ENCODE results near the gene MARCHF2.

MARCHF2 gene, protein sequence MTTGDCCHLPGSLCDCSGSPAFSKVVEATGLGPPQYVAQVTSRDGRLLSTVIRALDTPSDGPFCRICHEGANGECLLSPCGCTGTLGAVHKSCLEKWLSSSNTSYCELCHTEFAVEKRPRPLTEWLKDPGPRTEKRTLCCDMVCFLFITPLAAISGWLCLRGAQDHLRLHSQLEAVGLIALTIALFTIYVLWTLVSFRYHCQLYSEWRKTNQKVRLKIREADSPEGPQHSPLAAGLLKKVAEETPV

DNA sequence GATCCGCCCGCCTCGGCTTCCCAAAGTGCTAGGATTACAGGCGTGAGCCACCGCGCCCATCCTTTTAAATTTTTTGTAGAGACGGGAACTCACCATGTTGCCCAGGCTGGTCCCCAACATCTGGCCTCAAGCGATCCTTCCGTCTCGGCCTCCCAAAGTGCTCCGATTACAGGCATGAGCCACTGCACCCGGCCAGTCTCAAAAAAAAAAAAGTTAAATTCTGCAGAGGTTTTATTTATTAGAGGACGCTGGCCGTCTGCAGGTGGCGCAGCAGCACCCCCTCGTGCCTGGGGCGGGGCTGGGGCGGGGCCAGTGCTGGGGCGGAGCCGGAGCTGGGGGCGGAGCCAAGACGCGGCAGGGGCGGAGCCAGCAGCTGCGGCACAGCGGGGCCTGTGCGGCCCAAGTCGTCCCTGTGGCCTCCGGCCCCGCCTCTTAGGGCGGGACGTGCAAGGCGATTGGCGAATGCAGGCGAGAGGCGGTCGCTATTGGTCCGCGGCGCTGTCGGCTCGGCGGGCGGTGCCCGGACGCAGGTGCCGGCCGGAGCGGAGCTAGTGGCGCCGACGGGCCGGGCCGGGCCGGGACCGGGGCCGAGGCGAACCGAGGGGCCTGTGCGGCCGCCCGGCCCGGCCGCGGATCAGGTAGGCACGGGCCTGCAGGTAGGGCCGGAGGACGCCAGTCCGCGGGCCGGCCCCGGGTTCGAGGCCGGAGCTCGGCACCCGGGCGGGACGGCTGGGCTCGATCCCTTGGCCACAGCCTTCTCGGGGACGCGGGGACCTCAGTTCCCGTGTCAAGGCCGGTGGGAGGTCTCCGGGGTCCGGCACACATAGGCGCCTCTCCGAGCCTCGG lies at the start of gene MARCHF2:
Gene MARCHF2, plus strand, starts transcription at position 523 of the 846 bp plus-strand sequence. CDS start 8,536 bp downstream, outside the sequence.
- Histone ChIP-seq H4K20me1 (no peaks in the 10 kb centered on the region), H3K4me1 (peaks cover 7% of the 10 kb centered on the region), H3K4me2 (peak within 1 kb of the TSS; percentile 100), H3K27me3 (no peaks in the 10 kb centered on the region), H3K4me3 (peak within 1 kb of the TSS; percentile 90), H3K27ac (peak within 1 kb of the TSS; percentile 82), H3K36me3 (no peaks in the 10 kb centered on the region), H3K9me3 (no peaks in the 10 kb centered on the region), H3K9ac (peak within 1 kb of the TSS; percentile 86)
- no peak for TF ChIP-seq Cebpa-rat (IDR thresholded peaks at IDR 0.05)

DNA sequence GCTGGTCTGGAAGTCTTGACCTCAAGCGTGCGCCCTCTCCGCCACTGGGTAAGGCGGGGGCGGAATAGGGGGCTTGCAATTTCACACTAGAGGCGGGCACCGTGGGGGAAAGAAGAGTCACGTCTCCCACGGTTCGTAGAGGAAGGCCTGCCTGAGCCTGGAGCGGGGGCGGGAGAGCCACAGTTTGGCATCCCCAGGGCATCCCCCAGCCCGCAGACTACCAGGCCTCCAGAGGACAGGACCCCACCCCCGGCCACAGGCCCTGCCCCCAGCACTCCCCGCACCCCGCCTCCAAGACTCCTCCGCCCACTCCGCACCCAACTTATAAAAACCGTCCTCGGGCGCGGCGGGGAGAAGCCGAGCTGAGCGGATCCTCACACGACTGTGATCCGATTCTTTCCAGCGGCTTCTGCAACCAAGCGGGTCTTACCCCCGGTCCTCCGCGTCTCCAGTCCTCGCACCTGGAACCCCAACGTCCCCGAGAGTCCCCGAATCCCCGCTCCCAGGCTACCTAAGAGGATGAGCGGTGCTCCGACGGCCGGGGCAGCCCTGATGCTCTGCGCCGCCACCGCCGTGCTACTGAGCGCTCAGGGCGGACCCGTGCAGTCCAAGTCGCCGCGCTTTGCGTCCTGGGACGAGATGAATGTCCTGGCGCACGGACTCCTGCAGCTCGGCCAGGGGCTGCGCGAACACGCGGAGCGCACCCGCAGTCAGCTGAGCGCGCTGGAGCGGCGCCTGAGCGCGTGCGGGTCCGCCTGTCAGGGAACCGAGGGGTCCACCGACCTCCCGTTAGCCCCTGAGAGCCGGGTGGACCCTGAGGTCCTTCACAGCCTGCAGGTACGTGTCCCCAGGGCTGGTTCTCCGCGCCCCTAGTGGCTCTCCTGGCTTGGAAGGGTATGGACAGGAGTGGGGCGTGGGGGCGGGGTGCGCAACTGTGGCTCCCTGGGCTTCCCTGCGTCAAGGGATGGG lies 49.0 kb upstream of the MARCHF2 start, which contains the start of gene ANGPTL4:
Gene ANGPTL4, plus strand, starts transcription at position 353 of the 969 bp plus-strand sequence. Its CDS starts 167 bp downstream, at position 520.
- Histone ChIP-seq H3K36me3 (no peaks in the 10 kb centered on the region; the same call in 1 of the 2 replicates), H3K4me3 (peak within 1 kb of the TSS; percentile 66), H3K9me3 (no peaks in the 10 kb centered on the region), H3K27me3 (peaks cover 67% of the 10 kb centered on the region), H3K9ac (peak within 1 kb of the TSS; percentile 57; the same call in 1 of the 2 replicates), H4K20me1 (peaks cover 30% of the 10 kb centered on the region), H3K4me2 (peak within 1 kb of the TSS; percentile 93), H3K27ac (0 out of 2 replicates have a peak within 1 kb of the TSS, but pooled peaks have one; percentile 30), H3K4me1 (peaks cover 41% of the 10 kb centered on the region)
- TF ChIP-seq Cebpa-rat (IDR thresholded peaks at IDR 0.05) = no peak

DNA sequence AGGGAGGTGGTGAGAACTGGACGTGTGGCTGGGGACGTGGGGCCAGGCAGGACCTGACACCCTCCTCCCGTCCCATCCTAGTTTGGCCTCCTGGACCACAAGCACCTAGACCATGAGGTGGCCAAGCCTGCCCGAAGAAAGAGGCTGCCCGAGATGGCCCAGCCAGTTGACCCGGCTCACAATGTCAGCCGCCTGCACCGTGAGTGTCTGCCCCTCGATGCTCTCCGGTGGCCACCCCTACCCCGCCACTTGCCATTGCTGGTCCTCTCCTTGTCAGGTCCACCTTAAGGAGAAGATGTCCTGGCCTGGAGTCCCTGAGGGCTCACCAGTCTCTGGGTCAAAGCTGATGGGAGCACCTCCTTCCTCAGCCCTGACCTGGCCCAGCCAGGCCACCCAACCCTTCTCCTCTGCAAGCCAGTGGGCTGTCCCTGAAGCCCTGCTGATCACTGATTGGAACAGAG lies 47.0 kb upstream of the MARCHF2 start:
- Histone ChIP-seq H3K4me1 (peaks cover 44% of the 10 kb centered on the region), H3K27ac (no peak overlapping the region)
- no peak for TF ChIP-seq Cebpa-rat (IDR thresholded peaks at IDR 0.05)

DNA sequence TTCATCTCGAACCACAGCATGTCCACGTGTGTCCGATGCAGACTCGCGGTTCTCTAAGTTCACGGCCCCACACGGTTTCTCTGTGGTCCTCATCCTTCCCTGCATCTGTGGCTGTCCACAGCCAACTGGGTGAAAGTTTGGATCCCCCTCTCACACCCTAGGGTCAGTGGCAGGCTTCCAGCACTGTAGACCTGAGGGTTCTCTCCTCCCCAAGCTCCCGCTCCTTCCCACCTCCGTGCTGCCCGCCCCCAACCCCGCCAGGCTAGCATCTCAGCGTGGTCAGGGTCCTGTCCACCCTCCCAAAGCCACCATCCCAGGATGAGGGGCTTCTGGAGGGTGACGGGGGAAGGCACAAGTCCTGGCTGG lies 46.2 kb upstream of the MARCHF2 start:
- peak overlapping the region; percentile 72 for H3K4me2 ChIP-seq

More for the DNA sequence above, 47.0 kb upstream of the MARCHF2 start:
- Histone ChIP-seq H3K27me3 (peaks cover 67% of the 10 kb centered on the region), H3K4me3 (no peak overlapping the region), H3K4me2 (no peak overlapping the region), H3K36me3 (peaks cover 5% of the 10 kb centered on the region; the same call in 1 of the 2 replicates), H4K20me1 (peaks cover 30% of the 10 kb centered on the region), H3K9ac (no peak overlapping the region), H3K9me3 (no peaks in the 10 kb centered on the region)

DNA sequence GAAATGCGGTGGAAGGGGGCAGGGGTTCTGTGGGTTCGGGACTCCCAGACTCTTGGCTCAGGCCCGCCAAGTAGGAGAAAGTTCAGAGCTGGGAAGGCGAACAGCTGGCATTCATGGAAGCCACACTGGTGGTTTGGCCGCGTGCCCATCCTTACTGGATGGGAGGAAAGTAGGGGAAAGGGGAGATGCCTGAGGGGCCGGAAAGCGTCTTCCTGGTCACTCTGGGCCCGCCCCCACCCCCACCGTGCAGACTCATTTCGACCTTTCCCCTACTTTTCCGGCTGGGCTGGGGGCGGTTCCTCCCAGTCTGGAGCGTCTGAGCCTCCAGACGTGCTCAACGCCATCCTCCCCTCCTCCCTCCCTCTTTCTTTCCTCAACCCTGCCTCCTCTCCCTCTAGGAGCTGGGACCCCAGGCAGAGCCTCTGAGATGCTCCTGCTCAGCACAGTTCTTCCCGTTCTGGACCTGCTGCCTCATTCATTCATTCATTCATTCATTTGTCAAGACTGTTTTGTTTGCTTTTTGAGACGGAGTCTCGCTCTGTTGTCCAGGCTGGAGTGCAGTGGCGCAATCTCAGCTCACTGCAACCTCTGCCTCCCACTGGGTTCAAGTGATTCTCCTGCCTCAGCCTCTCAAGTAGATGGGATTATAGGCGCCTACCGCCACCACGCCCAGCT lies 45.6 kb upstream of the MARCHF2 start:
- no peak for TF ChIP-seq Cebpa-rat (IDR thresholded peaks at IDR 0.05)
- no peak overlapping the region for H3K4me3 ChIP-seq
- no peak overlapping the region for H3K9ac ChIP-seq
- H3K27ac ChIP-seq = no peak overlapping the region
- peaks cover 41% of the 10 kb centered on the region for H3K4me1 ChIP-seq
- peak overlapping the region; percentile 72 for H3K4me2 ChIP-seq
- H3K27me3 ChIP-seq = peaks cover 57% of the 10 kb centered on the region
- peaks cover 30% of the 10 kb centered on the region for H4K20me1 ChIP-seq
- H3K9me3 ChIP-seq = no peaks in the 10 kb centered on the region
- peaks cover 9% of the 10 kb centered on the region; the same call in 1 of the 2 replicates for H3K36me3 ChIP-seq

More for the DNA sequence above, 46.2 kb upstream of the MARCHF2 start:
- no peak overlapping the region for H3K27ac ChIP-seq
- H3K9me3 ChIP-seq = no peaks in the 10 kb centered on the region
- H3K36me3 ChIP-seq = peaks cover 9% of the 10 kb centered on the region; the same call in 1 of the 2 replicates
- peaks cover 46% of the 10 kb centered on the region for H3K4me1 ChIP-seq
- peaks cover 62% of the 10 kb centered on the region for H3K27me3 ChIP-seq
- no peak overlapping the region for H3K9ac ChIP-seq
- no peak overlapping the region for H3K4me3 ChIP-seq
- peaks cover 30% of the 10 kb centered on the region for H4K20me1 ChIP-seq
- TF ChIP-seq Cebpa-rat (IDR thresholded peaks at IDR 0.05) = no peak

DNA sequence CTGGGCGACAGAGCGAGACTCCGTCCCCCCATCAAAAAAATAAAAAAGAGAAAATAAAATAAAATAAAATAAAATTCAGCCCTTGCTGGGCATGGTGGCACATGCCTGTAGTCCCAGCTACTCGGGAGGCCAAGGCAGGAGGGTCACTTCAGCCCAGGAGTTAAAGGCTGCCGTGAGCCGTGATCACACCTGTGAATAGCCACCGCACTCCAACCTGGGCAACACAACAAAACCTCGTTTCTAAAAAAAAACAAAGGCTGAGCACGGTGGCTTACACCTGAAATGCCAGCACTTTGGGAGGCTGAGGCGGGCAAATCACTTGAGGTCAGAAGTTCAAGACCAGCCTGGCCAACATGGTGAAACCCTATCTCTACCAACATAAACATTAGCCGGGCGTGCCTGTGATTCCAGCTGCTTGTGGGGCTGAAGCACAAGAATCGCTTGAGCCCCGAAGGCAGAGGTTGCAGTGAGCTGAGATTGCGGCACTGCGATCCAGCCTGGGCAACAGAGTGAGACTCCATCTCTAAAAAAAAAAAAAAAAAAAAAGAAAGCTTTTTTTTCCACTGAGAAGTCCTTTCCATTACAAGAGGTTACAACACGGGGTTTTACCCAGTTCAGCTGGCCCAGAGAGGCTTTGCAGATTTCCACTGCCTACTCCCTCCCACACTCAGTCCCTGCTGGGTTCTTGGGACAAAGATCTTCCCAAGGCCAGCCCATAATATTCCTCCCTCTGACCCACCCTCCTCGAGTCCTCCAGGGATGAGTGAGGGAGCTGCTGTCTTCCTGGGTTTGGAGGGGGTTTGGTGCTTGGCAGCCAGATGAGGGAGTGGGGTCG lies 42.7 kb upstream of the MARCHF2 start:
- Histone ChIP-seq H3K27ac (no peak overlapping the region), H3K36me3 (peaks cover 34% of the 10 kb centered on the region), H3K4me3 (no peak overlapping the region), H3K27me3 (peaks cover 29% of the 10 kb centered on the region), H3K4me2 (no peak overlapping the region), H4K20me1 (peaks cover 15% of the 10 kb centered on the region), H3K9ac (no peak overlapping the region), H3K4me1 (peaks cover 23% of the 10 kb centered on the region), H3K9me3 (no peaks in the 10 kb centered on the region)
- TF ChIP-seq Cebpa-rat (IDR thresholded peaks at IDR 0.05) = no peak

DNA sequence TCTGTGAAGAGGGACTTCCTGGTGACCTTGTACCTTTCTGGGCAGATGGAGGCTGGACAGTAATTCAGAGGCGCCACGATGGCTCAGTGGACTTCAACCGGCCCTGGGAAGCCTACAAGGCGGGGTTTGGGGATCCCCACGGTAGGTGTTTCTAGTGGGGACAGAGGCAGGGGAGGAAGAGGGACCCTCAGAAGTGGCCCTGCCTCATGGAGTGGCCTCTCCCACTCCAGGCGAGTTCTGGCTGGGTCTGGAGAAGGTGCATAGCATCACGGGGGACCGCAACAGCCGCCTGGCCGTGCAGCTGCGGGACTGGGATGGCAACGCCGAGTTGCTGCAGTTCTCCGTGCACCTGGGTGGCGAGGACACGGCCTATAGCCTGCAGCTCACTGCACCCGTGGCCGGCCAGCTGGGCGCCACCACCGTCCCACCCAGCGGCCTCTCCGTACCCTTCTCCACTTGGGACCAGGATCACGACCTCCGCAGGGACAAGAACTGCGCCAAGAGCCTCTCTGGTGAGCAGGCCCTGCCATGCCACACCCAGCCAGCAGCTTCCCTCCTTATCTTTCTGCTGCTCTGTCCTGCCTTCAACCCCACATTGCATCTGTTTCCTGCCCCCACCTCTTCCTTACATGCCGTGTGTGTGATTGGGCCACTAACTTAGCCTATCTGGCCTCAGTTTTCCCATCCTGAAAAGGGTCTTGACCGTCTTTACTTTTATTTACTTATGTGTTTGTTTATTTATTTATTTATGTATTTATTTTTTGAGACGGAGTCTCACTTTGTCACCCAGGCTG lies 41.9 kb upstream of the MARCHF2 start:
- no peak overlapping the region for H3K27ac ChIP-seq
- H3K4me1 ChIP-seq = peaks cover 23% of the 10 kb centered on the region
- H3K36me3 ChIP-seq = peaks cover 42% of the 10 kb centered on the region
- no peak overlapping the region for H3K9ac ChIP-seq
- H3K27me3 ChIP-seq = peaks cover 21% of the 10 kb centered on the region
- H3K4me3 ChIP-seq = no peak overlapping the region
- no peak overlapping the region for H3K4me2 ChIP-seq
- no peaks in the 10 kb centered on the region for H3K9me3 ChIP-seq
- H4K20me1 ChIP-seq = peaks cover 7% of the 10 kb centered on the region
- TF ChIP-seq Cebpa-rat (IDR thresholded peaks at IDR 0.05) = no peak
